ENCODE results near the gene TNIK.

GRCh38 chr3:171412054-171412453 lies 48.2 kb downstream of the TNIK start:
- no peak for TF ChIP-seq EZH2phosphoT487 (IDR thresholded peaks at IDR 0.05; ENCODE audit: low read depth)
- no peak for TF ChIP-seq CTCF (IDR thresholded peaks at IDR 0.05; ENCODE audit: low read depth, low read length)
